Cardiac septum (tissue), 1 donor: ENCODE results near the gene ZNF681. TPM values are rescaled to one million over a fixed set of nuclear protein-coding genes. Genes with fewer than 3 reads are reported as not detected.
"Not testable (repeated sequence)": the region's sequence is repeated elsewhere in the genome, so short reads cannot be mapped to it uniquely, and the experiment has no call there.

Source experiments
- DNase-seq: peaks from one replicate; pipeline ENCODE4 v3.0.0-alpha.2; 2020; ENCODE audit warnings: low spot score
- intact Hi-C: fragments of 100-400 bp; cut with DNase I; formaldehyde crosslinking; loops from one replicate; pipeline ENCODE4 v1.14.0; 2022
- long read RNA-seq: library from polyadenylated mRNA; unstranded; transcript quantifications from one replicate; pipeline ENCODE4 v2.0.0, GENCODE V29; 2021
- total RNA-seq: library from RNA; stranded (reverse); fragmentation: NEBNext Ultra II Directional; extraction: Animal tissue kit (Norgen Biotek cat#: 25700); gene quantifications from one replicate; pipeline ENCODE4 v1.2.1, GENCODE V29; 2021
- donor health status: DM: no; HTN: no; CAD: no.

ZNF681 gene
- total RNA-seq = 0.38 TPM
- long read RNA-seq = 0 reads

- peak; percentile 92 for DNase-seq
- intact Hi-C loops = loop anchor here (5.0 kb wide), 1 partner anchor 71 kb away; the partner anchor contains the start of gene ZNF675
Observed at GRCh38 chr19:23758187-23759074, at the start of gene ZNF681. TSS of gene ZNF681 (minus strand) at chr19:23758891. CDS start at chr19:23758749, 142 bp downstream.

- DNase-seq = no peak
- intact Hi-C loops = no loop called here
Observed at GRCh38 chr19:23804676-23805075, 46.0 kb upstream of the ZNF681 start.

GRCh38 chr19:23802290-23802689 lies 43.6 kb upstream of the ZNF681 start:
- intact Hi-C loops = no loop called here
- no peak for DNase-seq

GRCh38 chr19:23801803-23802202 lies 43.1 kb upstream of the ZNF681 start:
- intact Hi-C loops = no loop called here
- DNase-seq = no peak

GRCh38 chr19:23800868-23801267 lies 42.2 kb upstream of the ZNF681 start:
- intact Hi-C loops = no loop called here
- no peak for DNase-seq

- intact Hi-C loops = no loop called here
- DNase-seq = no peak
Observed at GRCh38 chr19:23800271-23800670, 41.6 kb upstream of the ZNF681 start.

GRCh38 chr19:23799321-23799720 lies 40.6 kb upstream of the ZNF681 start:
- intact Hi-C loops = no loop called here
- no peak for DNase-seq

- no peak for DNase-seq
- intact Hi-C loops = no loop called here
Observed at GRCh38 chr19:23795462-23795861, 36.8 kb upstream of the ZNF681 start.

- intact Hi-C loops = no loop called here
- DNase-seq = no peak
Observed at GRCh38 chr19:23792784-23793183, 34.1 kb upstream of the ZNF681 start.

GRCh38 chr19:23790641-23791488 lies 32.2 kb upstream of the ZNF681 start:
- no peak for DNase-seq
- intact Hi-C loops = no loop called here

GRCh38 chr19:23789246-23789645 lies 30.6 kb upstream of the ZNF681 start:
- intact Hi-C loops = no loop called here

GRCh38 chr19:23788411-23788810 lies 29.7 kb upstream of the ZNF681 start:
- DNase-seq = no peak
- intact Hi-C loops = no loop called here

More at GRCh38 chr19:23789246-23789645, 30.6 kb upstream of the ZNF681 start:
- no peak for DNase-seq

GRCh38 chr19:23787106-23787505 lies 28.4 kb upstream of the ZNF681 start:
- intact Hi-C loops = no loop called here
- DNase-seq = no peak

GRCh38 chr19:23785982-23786381 lies 27.3 kb upstream of the ZNF681 start:
- intact Hi-C loops = no loop called here
- DNase-seq = no peak

- no peak for DNase-seq
- intact Hi-C loops = no loop called here
Observed at GRCh38 chr19:23784274-23784673, 25.6 kb upstream of the ZNF681 start.

GRCh38 chr19:23783636-23784035 lies 24.9 kb upstream of the ZNF681 start:
- intact Hi-C loops = no loop called here
- DNase-seq = no peak

GRCh38 chr19:23779645-23780044 lies 21.0 kb upstream of the ZNF681 start:
- intact Hi-C loops = no loop called here
- DNase-seq = no peak

- DNase-seq = no peak
- intact Hi-C loops = no loop called here
Observed at GRCh38 chr19:23778566-23778965, 19.9 kb upstream of the ZNF681 start.

GRCh38 chr19:23778036-23778435 lies 19.3 kb upstream of the ZNF681 start:
- intact Hi-C loops = not testable (repeated sequence)

GRCh38 chr19:23777216-23777615 lies 18.5 kb upstream of the ZNF681 start:
- intact Hi-C loops = no loop called here

More at GRCh38 chr19:23778036-23778435, 19.3 kb upstream of the ZNF681 start:
- DNase-seq = not testable (repeated sequence)

More at GRCh38 chr19:23777216-23777615, 18.5 kb upstream of the ZNF681 start:
- no peak for DNase-seq
